ENCODE measurements around the gene PPFIBP2.

DNA sequence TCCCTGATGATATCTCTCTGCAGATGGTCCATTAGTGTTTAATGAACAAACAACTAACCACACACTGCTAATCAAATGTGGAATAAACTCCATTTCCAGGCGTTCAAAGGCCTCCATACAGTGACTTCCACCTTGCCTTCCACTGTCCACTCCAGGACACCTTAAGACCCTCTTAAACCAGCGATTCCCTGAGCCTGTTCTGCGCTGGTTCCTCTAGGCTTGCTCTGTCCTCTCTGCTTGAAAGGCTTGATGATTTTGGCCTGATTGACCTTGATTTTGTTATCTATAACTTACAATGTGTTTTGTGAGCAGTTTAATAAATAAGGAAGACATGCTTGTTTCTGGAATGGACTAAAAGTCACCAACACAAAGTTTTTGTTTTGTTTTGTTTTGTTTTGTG lies 180.4 kb downstream of the PPFIBP2 start:
- TF ChIP-seq, protein P1, sequence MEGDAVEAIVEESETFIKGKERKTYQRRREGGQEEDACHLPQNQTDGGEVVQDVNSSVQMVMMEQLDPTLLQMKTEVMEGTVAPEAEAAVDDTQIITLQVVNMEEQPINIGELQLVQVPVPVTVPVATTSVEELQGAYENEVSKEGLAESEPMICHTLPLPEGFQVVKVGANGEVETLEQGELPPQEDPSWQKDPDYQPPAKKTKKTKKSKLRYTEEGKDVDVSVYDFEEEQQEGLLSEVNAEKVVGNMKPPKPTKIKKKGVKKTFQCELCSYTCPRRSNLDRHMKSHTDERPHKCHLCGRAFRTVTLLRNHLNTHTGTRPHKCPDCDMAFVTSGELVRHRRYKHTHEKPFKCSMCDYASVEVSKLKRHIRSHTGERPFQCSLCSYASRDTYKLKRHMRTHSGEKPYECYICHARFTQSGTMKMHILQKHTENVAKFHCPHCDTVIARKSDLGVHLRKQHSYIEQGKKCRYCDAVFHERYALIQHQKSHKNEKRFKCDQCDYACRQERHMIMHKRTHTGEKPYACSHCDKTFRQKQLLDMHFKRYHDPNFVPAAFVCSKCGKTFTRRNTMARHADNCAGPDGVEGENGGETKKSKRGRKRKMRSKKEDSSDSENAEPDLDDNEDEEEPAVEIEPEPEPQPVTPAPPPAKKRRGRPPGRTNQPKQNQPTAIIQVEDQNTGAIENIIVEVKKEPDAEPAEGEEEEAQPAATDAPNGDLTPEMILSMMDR (conservative IDR thresholded peaks at IDR 0.05; ENCODE audit: low read length) = no peak
- no peak for TF ChIP-seq EZH2phosphoT487 (IDR thresholded peaks at IDR 0.05; ENCODE audit: borderline replicate concordance, low read depth, low read length)
